Central memory CD8-positive, alpha-beta T cell (primary cell): Measurements from ENCODE around the gene PPP6R3.

ENCODE experiments used
- ATAC-seq: fragments of 150-1000 bp; cut with Tn5 transposase; replicated peaks from 2 replicates; pipeline ENCODE4 v1.10.0; 2022; ENCODE audit warnings: mild to moderate bottlenecking, moderate FRiP score, moderate number of reproducible peaks; ENCODE audit not compliant: poor library complexity, severe bottlenecking; ENCODE audit errors: extremely low read depth
- DNase-seq, 2 donors: peaks; one replicate each; pipeline ENCODE4 v3.0.0; 2021; ENCODE audit warnings: low spot score in 2 of 2
- H3K27ac Mint-ChIP-seq: one replicate; pipeline ENCODE4 v1.8.0; 2022; ENCODE audit warnings: low read depth, mild to moderate bottlenecking, moderate library complexity, mixed read lengths
- H3K27me3 Mint-ChIP-seq: one replicate; pipeline ENCODE4 v1.8.0; 2022; ENCODE audit warnings: mixed read lengths
- H3K36me3 Mint-ChIP-seq: one replicate; pipeline ENCODE4 v1.8.0; 2022; ENCODE audit warnings: mild to moderate bottlenecking, moderate library complexity, mixed read lengths; ENCODE audit not compliant: insufficient read depth
- H3K4me1 Mint-ChIP-seq: one replicate; pipeline ENCODE4 v1.8.0; 2022; ENCODE audit warnings: mixed read lengths
- H3K4me3 Mint-ChIP-seq: one replicate; pipeline ENCODE4 v1.8.0; 2022; ENCODE audit warnings: mild to moderate bottlenecking, moderate library complexity, mixed read lengths
- H3K9me3 Mint-ChIP-seq: one replicate; pipeline ENCODE4 v1.8.0; 2022; ENCODE audit warnings: mixed read lengths

PPP6R3 gene

GRCh38 chr11:68506908-68507307 lies 46.4 kb downstream of the PPP6R3 start:
- peak overlapping the region; percentile 23 for H3K4me3 Mint-ChIP-seq

GRCh38 chr11:68508425-68508824 lies 47.9 kb downstream of the PPP6R3 start:
- ATAC-seq (no peak), DNase-seq (no peak)
- no peaks in the 10 kb centered on the region for H3K27me3 Mint-ChIP-seq
- H3K4me3 Mint-ChIP-seq: no peak overlapping the region
- no peaks in the 10 kb centered on the region for H3K9me3 Mint-ChIP-seq
- peaks cover 14% of the 10 kb centered on the region for H3K36me3 Mint-ChIP-seq
- H3K27ac Mint-ChIP-seq: peak overlapping the region; percentile 26
- peaks cover 81% of the 10 kb centered on the region for H3K4me1 Mint-ChIP-seq

More at GRCh38 chr11:68506908-68507307, 46.4 kb downstream of the PPP6R3 start:
- peaks cover 84% of the 10 kb centered on the region for H3K4me1 Mint-ChIP-seq
- no peak for ATAC-seq
- no peaks in the 10 kb centered on the region for H3K27me3 Mint-ChIP-seq
- DNase-seq: no peak
- peak overlapping the region; percentile 11 for H3K27ac Mint-ChIP-seq
- peaks cover 15% of the 10 kb centered on the region for H3K36me3 Mint-ChIP-seq
- H3K9me3 Mint-ChIP-seq: no peaks in the 10 kb centered on the region

GRCh38 chr11:68509066-68509465 lies 48.5 kb downstream of the PPP6R3 start:
- Mint-ChIP-seq H3K9me3 (no peaks in the 10 kb centered on the region), H3K4me3 (no peak overlapping the region), H3K36me3 (peaks cover 17% of the 10 kb centered on the region), H3K27me3 (no peaks in the 10 kb centered on the region), H3K4me1 (peaks cover 81% of the 10 kb centered on the region), H3K27ac (peak overlapping the region; percentile 26)
- ATAC-seq (no peak), DNase-seq (no peak)

- Mint-ChIP-seq H3K4me1 (peaks cover 68% of the 10 kb centered on the region), H3K36me3 (peaks cover 29% of the 10 kb centered on the region), H3K9me3 (no peaks in the 10 kb centered on the region), H3K27ac (no peak overlapping the region), H3K27me3 (no peaks in the 10 kb centered on the region), H3K4me3 (no peak overlapping the region)
- no peak for ATAC-seq
- DNase-seq: no peak
Observed at GRCh38 chr11:68513930-68514487, 53.5 kb downstream of the PPP6R3 start.

GRCh38 chr11:68517121-68517741 lies 56.7 kb downstream of the PPP6R3 start:
- peak overlapping the region; percentile 13 for H3K27ac Mint-ChIP-seq
- DNase-seq (no peak), ATAC-seq (no peak)
- H3K4me1 Mint-ChIP-seq: peaks cover 62% of the 10 kb centered on the region
- H3K4me3 Mint-ChIP-seq: no peak overlapping the region
- H3K27me3 Mint-ChIP-seq: no peaks in the 10 kb centered on the region
- no peaks in the 10 kb centered on the region for H3K9me3 Mint-ChIP-seq
- H3K36me3 Mint-ChIP-seq: peaks cover 40% of the 10 kb centered on the region

GRCh38 chr11:68518191-68518590 lies 57.6 kb downstream of the PPP6R3 start:
- no peaks in the 10 kb centered on the region for H3K9me3 Mint-ChIP-seq
- peaks cover 46% of the 10 kb centered on the region for H3K36me3 Mint-ChIP-seq
- DNase-seq (no peak), ATAC-seq (no peak)
- H3K4me3 Mint-ChIP-seq: no peak overlapping the region
- no peaks in the 10 kb centered on the region for H3K27me3 Mint-ChIP-seq
- H3K27ac Mint-ChIP-seq: peak overlapping the region; percentile 54
- H3K4me1 Mint-ChIP-seq: peaks cover 62% of the 10 kb centered on the region

GRCh38 chr11:68521969-68522652 lies 61.6 kb downstream of the PPP6R3 start:
- Mint-ChIP-seq H3K4me1 (peaks cover 75% of the 10 kb centered on the region), H3K9me3 (no peaks in the 10 kb centered on the region), H3K27me3 (no peaks in the 10 kb centered on the region), H3K36me3 (peaks cover 54% of the 10 kb centered on the region), H3K27ac (no peak overlapping the region), H3K4me3 (no peak overlapping the region)
- DNase-seq (no peak), ATAC-seq (no peak)

GRCh38 chr11:68523033-68523432 lies 62.5 kb downstream of the PPP6R3 start:
- peaks cover 57% of the 10 kb centered on the region for H3K36me3 Mint-ChIP-seq
- no peaks in the 10 kb centered on the region for H3K27me3 Mint-ChIP-seq
- ATAC-seq: no peak
- H3K4me1 Mint-ChIP-seq: peaks cover 79% of the 10 kb centered on the region
- no peaks in the 10 kb centered on the region for H3K9me3 Mint-ChIP-seq
- no peak overlapping the region for H3K4me3 Mint-ChIP-seq
- DNase-seq: no peak
- peak overlapping the region; percentile 35 for H3K27ac Mint-ChIP-seq

GRCh38 chr11:68523743-68524142 lies 63.2 kb downstream of the PPP6R3 start:
- no peaks in the 10 kb centered on the region for H3K9me3 Mint-ChIP-seq
- ATAC-seq (no peak), DNase-seq (no peak)
- no peaks in the 10 kb centered on the region for H3K27me3 Mint-ChIP-seq
- H3K27ac Mint-ChIP-seq: peak overlapping the region; percentile 48
- H3K4me1 Mint-ChIP-seq: peaks cover 80% of the 10 kb centered on the region
- no peak overlapping the region for H3K4me3 Mint-ChIP-seq
- H3K36me3 Mint-ChIP-seq: peaks cover 57% of the 10 kb centered on the region

GRCh38 chr11:68524213-68524612 lies 63.7 kb downstream of the PPP6R3 start:
- Mint-ChIP-seq H3K4me3 (no peak overlapping the region), H3K27me3 (no peaks in the 10 kb centered on the region), H3K36me3 (peaks cover 58% of the 10 kb centered on the region), H3K27ac (peak overlapping the region; percentile 48), H3K4me1 (peaks cover 78% of the 10 kb centered on the region), H3K9me3 (no peaks in the 10 kb centered on the region)
- no peak for DNase-seq
- no peak for ATAC-seq

- Mint-ChIP-seq H3K27me3 (no peaks in the 10 kb centered on the region), H3K9me3 (no peaks in the 10 kb centered on the region), H3K27ac (peak overlapping the region; percentile 48), H3K4me1 (peaks cover 80% of the 10 kb centered on the region), H3K36me3 (peaks cover 60% of the 10 kb centered on the region), H3K4me3 (no peak overlapping the region)
- ATAC-seq (no peak), DNase-seq (no peak)
Observed at GRCh38 chr11:68524681-68525080, 64.1 kb downstream of the PPP6R3 start.

- DNase-seq (no peak), ATAC-seq (no peak)
- Mint-ChIP-seq H3K27ac (no peak overlapping the region), H3K4me3 (no peak overlapping the region), H3K36me3 (peaks cover 61% of the 10 kb centered on the region), H3K9me3 (no peaks in the 10 kb centered on the region), H3K4me1 (peaks cover 84% of the 10 kb centered on the region), H3K27me3 (no peaks in the 10 kb centered on the region)
Observed at GRCh38 chr11:68525336-68525735, 64.8 kb downstream of the PPP6R3 start.

GRCh38 chr11:68525930-68526329 lies 65.4 kb downstream of the PPP6R3 start:
- H3K4me3 Mint-ChIP-seq: no peak overlapping the region
- H3K4me1 Mint-ChIP-seq: peaks cover 84% of the 10 kb centered on the region
- no peak overlapping the region for H3K27ac Mint-ChIP-seq
- no peaks in the 10 kb centered on the region for H3K27me3 Mint-ChIP-seq
- DNase-seq (no peak), ATAC-seq (no peak)
- H3K9me3 Mint-ChIP-seq: no peaks in the 10 kb centered on the region
- peaks cover 60% of the 10 kb centered on the region for H3K36me3 Mint-ChIP-seq
